ENCODE measurements around the gene RAD23A. TPM values are rescaled to one million over a fixed set of nuclear protein-coding genes. Genes with fewer than 3 reads are reported as not detected.
"Not testable (repeated sequence)": the region's sequence is repeated elsewhere in the genome, so short reads cannot be mapped to it uniquely, and the experiment has no call there.

RAD23A gene
- total RNA-seq, 1 donor from 2014 or later = 83.1 TPM

- Mint-ChIP-seq H3K27me3 (ENCODE audit: unreplicated experiment) (no peaks in the 10 kb centered on the region), H3K4me1 (ENCODE audit: unreplicated experiment) (peaks cover 35% of the 10 kb centered on the region), H3K27ac (ENCODE audit: unreplicated experiment) (peak within 1 kb of the TSS; percentile 84), H3K36me3 (ENCODE audit: unreplicated experiment) (peaks cover 15% of the 10 kb centered on the region), H3K9me3 (ENCODE audit: unreplicated experiment) (no peaks in the 10 kb centered on the region), H3K4me3 (ENCODE audit: unreplicated experiment) (peak within 1 kb of the TSS; percentile 81)
- no peak for TF ChIP-seq CTCF (IDR thresholded peaks at IDR 0.05)
- peak; percentile 94 for DNase-seq (ENCODE audit: extremely low spot score, unreplicated experiment)
Observed at GRCh38 chr19:12956446-12957388, 11.1 kb downstream of the RAD23A start, which contains the start of gene GADD45GIP1. Gene GADD45GIP1 (minus strand): TSS chr19:12957223. CDS start chr19:12957212, 11 bp downstream.

GRCh38 chr19:12957389-12957952, 11.8 kb downstream of the RAD23A start:
- H3K4me3 Mint-ChIP-seq (ENCODE audit: unreplicated experiment) = peak overlapping the region; percentile 76
- peaks cover 12% of the 10 kb centered on the region for H3K36me3 Mint-ChIP-seq (ENCODE audit: unreplicated experiment)
- not testable (repeated sequence) for DNase-seq (ENCODE audit: extremely low spot score, unreplicated experiment); H3K9me3 Mint-ChIP-seq (ENCODE audit: unreplicated experiment); H3K27me3 Mint-ChIP-seq (ENCODE audit: unreplicated experiment)
- H3K27ac Mint-ChIP-seq (ENCODE audit: unreplicated experiment) = peak overlapping the region; percentile 84
- peaks cover 32% of the 10 kb centered on the region for H3K4me1 Mint-ChIP-seq (ENCODE audit: unreplicated experiment)

- Mint-ChIP-seq H3K36me3 (ENCODE audit: unreplicated experiment) (peaks cover under 1% of the 10 kb centered on the region), H3K9me3 (ENCODE audit: unreplicated experiment) (no peaks in the 10 kb centered on the region), H3K4me1 (ENCODE audit: unreplicated experiment) (peaks cover 18% of the 10 kb centered on the region), H3K4me3 (ENCODE audit: unreplicated experiment) (no peak overlapping the region), H3K27ac (ENCODE audit: unreplicated experiment) (no peak overlapping the region), H3K27me3 (ENCODE audit: unreplicated experiment) (no peaks in the 10 kb centered on the region)
- no peak for DNase-seq (ENCODE audit: extremely low spot score, unreplicated experiment)
- no peak for TF ChIP-seq CTCF (IDR thresholded peaks at IDR 0.05)
Observed at GRCh38 chr19:12959481-12959880, 13.8 kb downstream of the RAD23A start.

- no peaks in the 10 kb centered on the region for H3K9me3 Mint-ChIP-seq (ENCODE audit: unreplicated experiment)
- peak overlapping the region; percentile 92 for H3K4me3 Mint-ChIP-seq (ENCODE audit: unreplicated experiment)
- H3K36me3 Mint-ChIP-seq (ENCODE audit: unreplicated experiment) = no peaks in the 10 kb centered on the region
- peaks cover 18% of the 10 kb centered on the region for H3K4me1 Mint-ChIP-seq (ENCODE audit: unreplicated experiment)
- DNase-seq (ENCODE audit: extremely low spot score, unreplicated experiment) = peak; percentile 95
- peak; percentile 90 for TF ChIP-seq CTCF (IDR thresholded peaks at IDR 0.05)
- H3K27ac Mint-ChIP-seq (ENCODE audit: unreplicated experiment) = peak overlapping the region; percentile 79
- H3K27me3 Mint-ChIP-seq (ENCODE audit: unreplicated experiment) = no peaks in the 10 kb centered on the region
Observed at GRCh38 chr19:12965017-12965811, 19.6 kb downstream of the RAD23A start.

GRCh38 chr19:12965812-12966135, 20.1 kb downstream of the RAD23A start:
- Mint-ChIP-seq H3K27ac (ENCODE audit: unreplicated experiment) (no peak overlapping the region), H3K4me1 (ENCODE audit: unreplicated experiment) (peaks cover 22% of the 10 kb centered on the region), H3K36me3 (ENCODE audit: unreplicated experiment) (no peaks in the 10 kb centered on the region), H3K9me3 (ENCODE audit: unreplicated experiment) (no peaks in the 10 kb centered on the region), H3K27me3 (ENCODE audit: unreplicated experiment) (no peaks in the 10 kb centered on the region), H3K4me3 (ENCODE audit: unreplicated experiment) (peak overlapping the region; percentile 59)
- no peak for DNase-seq (ENCODE audit: extremely low spot score, unreplicated experiment)
- TF ChIP-seq CTCF (IDR thresholded peaks at IDR 0.05) = no peak

All from osteocyte (in vitro differentiated cells).